ENCODE measurements around the gene ZIM2.

DNA sequence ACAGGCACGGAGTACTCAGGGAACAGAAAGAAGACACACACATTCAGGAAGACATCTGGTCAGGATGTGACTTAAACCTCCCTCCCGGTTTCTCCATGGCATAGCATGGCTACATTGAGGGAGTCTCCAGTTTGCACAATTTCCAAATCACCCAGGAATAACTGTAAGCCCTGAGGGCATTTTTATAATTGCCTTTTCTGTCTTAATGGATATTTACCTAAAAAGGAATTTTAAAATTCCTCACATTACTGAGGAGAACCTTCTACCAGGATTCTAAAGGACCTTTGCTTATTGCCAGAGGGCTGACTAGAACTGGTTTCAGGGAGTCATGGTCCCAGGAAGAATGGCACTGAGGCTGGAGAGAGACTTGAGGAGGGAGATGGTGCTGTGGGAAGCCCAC lies 21.4 kb downstream of the ZIM2 start:
- TF ChIP-seq, protein P1, sequence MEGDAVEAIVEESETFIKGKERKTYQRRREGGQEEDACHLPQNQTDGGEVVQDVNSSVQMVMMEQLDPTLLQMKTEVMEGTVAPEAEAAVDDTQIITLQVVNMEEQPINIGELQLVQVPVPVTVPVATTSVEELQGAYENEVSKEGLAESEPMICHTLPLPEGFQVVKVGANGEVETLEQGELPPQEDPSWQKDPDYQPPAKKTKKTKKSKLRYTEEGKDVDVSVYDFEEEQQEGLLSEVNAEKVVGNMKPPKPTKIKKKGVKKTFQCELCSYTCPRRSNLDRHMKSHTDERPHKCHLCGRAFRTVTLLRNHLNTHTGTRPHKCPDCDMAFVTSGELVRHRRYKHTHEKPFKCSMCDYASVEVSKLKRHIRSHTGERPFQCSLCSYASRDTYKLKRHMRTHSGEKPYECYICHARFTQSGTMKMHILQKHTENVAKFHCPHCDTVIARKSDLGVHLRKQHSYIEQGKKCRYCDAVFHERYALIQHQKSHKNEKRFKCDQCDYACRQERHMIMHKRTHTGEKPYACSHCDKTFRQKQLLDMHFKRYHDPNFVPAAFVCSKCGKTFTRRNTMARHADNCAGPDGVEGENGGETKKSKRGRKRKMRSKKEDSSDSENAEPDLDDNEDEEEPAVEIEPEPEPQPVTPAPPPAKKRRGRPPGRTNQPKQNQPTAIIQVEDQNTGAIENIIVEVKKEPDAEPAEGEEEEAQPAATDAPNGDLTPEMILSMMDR (IDR thresholded peaks at IDR 0.05; ENCODE audit: low read depth, low read length), result no peak
- no peak for TF ChIP-seq EZH2phosphoT487 (IDR thresholded peaks at IDR 0.05; ENCODE audit: low read depth)
